ENCODE measurements around the gene ERBB4. TPM values are rescaled to one million over a fixed set of nuclear protein-coding genes. Genes with fewer than 3 reads are reported as not detected.

The ERBB4 gene
- total and polyA plus RNA-seq, 2 of the 8 experiments (the other 6 are each of a cell fraction or from before 2014, with no cell fraction given), result 0.34 to 1.3 TPM

DNA sequence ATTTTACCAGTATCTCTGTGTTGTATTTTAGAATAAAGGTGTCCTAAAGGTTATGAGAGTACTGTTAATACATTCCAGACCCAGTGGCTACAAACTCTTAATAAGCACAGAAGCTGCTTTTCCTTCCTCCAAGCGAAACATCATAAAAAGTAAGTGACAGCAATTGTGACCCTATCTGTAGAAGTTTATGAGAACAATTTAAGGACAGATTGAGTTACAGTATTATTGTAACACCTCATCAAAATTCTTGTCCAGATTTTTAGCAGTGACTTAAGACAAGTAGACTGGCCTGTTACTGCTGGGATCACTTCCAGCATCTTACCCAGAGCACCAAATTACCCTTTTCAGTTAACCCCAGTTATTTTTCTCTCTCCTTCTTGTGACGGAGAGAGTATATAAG is 154.6 kb downstream of the ERBB4 start:
- ChIA-PET POLR2A (ENCODE audit: partially characterized antibody) (no interaction called here), CTCF (ENCODE audit: partially characterized antibody) (no interaction called here)
- no peak overlapping the region for H2BK15ac ChIP-seq (ENCODE audit: low read length)
- H4K5ac ChIP-seq (ENCODE audit: insufficient read length, low read depth, low read length), result no peak overlapping the region
- no peak overlapping the region for H3K27ac ChIP-seq (ENCODE audit: low read depth, low read length)
- no peak overlapping the region for H4K91ac ChIP-seq (replicated peaks; ENCODE audit: insufficient read length, low read length)
- no peaks in the 10 kb centered on the region for H4K20me1 ChIP-seq (replicated peaks in 1 of 2; ENCODE audit: control insufficient read depth in 1 of 2, insufficient read depth in 2 of 2, low read length in 2 of 2)
- H3K79me1 ChIP-seq (ENCODE audit: low read depth, low read length), result no peaks in the 10 kb centered on the region
- no peak overlapping the region for H2BK120ac ChIP-seq (replicated peaks; ENCODE audit: low read depth, low read length)
- no peak overlapping the region for H3K18ac ChIP-seq (ENCODE audit: extremely low read depth, low read length)
- no peak overlapping the region for H2AK5ac ChIP-seq (ENCODE audit: low read depth, low read length)
- H3K79me2 ChIP-seq (ENCODE audit: control insufficient read depth in 1 of 2, insufficient read depth in 2 of 2, low read length in 2 of 2), result no peaks in the 10 kb centered on the region
- H2BK5ac ChIP-seq (ENCODE audit: low read depth, low read length), result no peak overlapping the region
- no peak overlapping the region for H3K9ac ChIP-seq (replicated peaks in 1 of 4; ENCODE audit: extremely low read depth in 1 of 4, low read depth in 3 of 4, low read length in 3 of 4)
- peak overlapping the region; percentile 5; the same call in 1 of the 2 replicates for H2AFZ ChIP-seq (ENCODE audit: low read length)
- FAIRE-seq (no peak), DNase-seq (ENCODE audit: low read depth in 1 of 2, low spot score in 2 of 2) (no peak)
- TF ChIP-seq KDM1A (IDR thresholded peaks at IDR 0.05; ENCODE audit: borderline replicate concordance, low read length) (no peak), EGR1 (IDR thresholded peaks at IDR 0.05; ENCODE audit: borderline replicate concordance, low read depth, low read length) (no peak), BACH1 (IDR thresholded peaks at IDR 0.05; ENCODE audit: low read length) (no peak), NRF1 (IDR thresholded peaks at IDR 0.05; ENCODE audit: low read depth, low read length) (no peak)
- no peak overlapping the region for H2BK12ac ChIP-seq (ENCODE audit: low read depth, low read length)
- H3K27me3 ChIP-seq (replicated peaks in 1 of 4; ENCODE audit: control insufficient read depth in 3 of 4, extremely low read depth in 1 of 4, insufficient read depth in 3 of 4, low read length in 3 of 4), result no peaks in the 10 kb centered on the region
- WGBS, 2 experiments (ENCODE audit: extremely low coverage in 1 of 2, insufficient coverage in 1 of 2, insufficient read length in 1 of 2, insufficient replicate concordance in 2 of 2, low coverage in 1 of 2, low lambda C conversion rate in 2 of 2, missing lambda C conversion rate in 1 of 2), result 77% methylated on average over 2 of the region's 2 CpGs; no CpG with 5 or more reads in 1 of the 2 experiments
- H3K23ac ChIP-seq (ENCODE audit: insufficient read length), result no peak overlapping the region
- no peaks in the 10 kb centered on the region for H3K9me3 ChIP-seq (ENCODE audit: insufficient read depth in 2 of 2, low read depth in 1 of 2, low read length in 1 of 2)
- H3K36me3 ChIP-seq (ENCODE audit: control insufficient read depth in 2 of 4, insufficient read depth in 4 of 4, low read length in 3 of 4), result no peaks in the 10 kb centered on the region
- no peak overlapping the region for H3K56ac ChIP-seq (replicated peaks; ENCODE audit: insufficient read length, low read depth, low read length)
- no peak overlapping the region for H4K8ac ChIP-seq (ENCODE audit: extremely low read depth, insufficient read depth, low read length)
- H3K4me1 ChIP-seq (replicated peaks in 1 of 4; ENCODE audit: control insufficient read depth in 3 of 4, insufficient read depth in 4 of 4, low read length in 3 of 4), result peaks cover 0 to 2% (median 0%) of the 10 kb centered on the region in 4 experiments; a peak in 1 of 7 replicates
- H3K4me2 ChIP-seq (ENCODE audit: insufficient read depth in 1 of 2, low read depth in 2 of 2, low read length in 2 of 2), result 0 out of 4 replicates have a peak overlapping the region, but pooled peaks of 1 of the 2 experiments have one; percentile 13
- no peak overlapping the region for H3K4ac ChIP-seq (replicated peaks; ENCODE audit: insufficient read length, low read depth, low read length)
- no peak overlapping the region for H3K14ac ChIP-seq (ENCODE audit: insufficient read length)
- no peak overlapping the region for H3K4me3 ChIP-seq (ENCODE audit: extremely low read depth in 1 of 4, insufficient read depth in 2 of 4, low read depth in 3 of 4, low read length in 4 of 4)
- no peak overlapping the region for H2BK20ac ChIP-seq (ENCODE audit: low read length)
- no peaks in the 10 kb centered on the region for H3K23me2 ChIP-seq (ENCODE audit: low read depth, low read length)
